Hepatocyte (in vitro differentiated cells): ENCODE results near the gene HTT. TPM values are rescaled to one million over a fixed set of nuclear protein-coding genes. Genes with fewer than 3 reads are reported as not detected.

Experiments used
- DNase-seq: peaks from one replicate; pipeline ENCODE4 v3.0.0-alpha.2; 2016; ENCODE audit warnings: low spot score
- H2AFZ ChIP-seq: fragments of 200-600 bp; sonication (generic); 2 replicates; pipeline ENCODE4 v1.6.0; 2016; ENCODE audit warnings: antibody characterized with exemption, mild to moderate bottlenecking
- H3K27ac ChIP-seq: fragments of 200-600 bp; sonication (generic); 2 replicates; pipeline ENCODE4 v1.5.1; 2016; ENCODE audit warnings: mild to moderate bottlenecking
- H3K27me3 ChIP-seq: fragments of 200-600 bp; sonication (generic); 2 replicates; pipeline ENCODE4 v1.6.1; 2016
- H3K36me3 ChIP-seq: fragments of 200-600 bp; sonication (generic); replicated peaks from 2 replicates; pipeline ENCODE4 v1.5.1; 2016; ENCODE audit warnings: low read depth; ENCODE audit not compliant: insufficient read depth
- H3K4me1 ChIP-seq: fragments of 200-600 bp; sonication (generic); 2 replicates; pipeline ENCODE4 v1.5.1; 2016; ENCODE audit warnings: mild to moderate bottlenecking, moderate library complexity; ENCODE audit not compliant: insufficient read depth
- H3K4me2 ChIP-seq: fragments of 200-600 bp; sonication (generic); 2 replicates; pipeline ENCODE4 v1.6.0; 2016
- H3K4me3 ChIP-seq: fragments of 200-600 bp; sonication (generic); 2 replicates; pipeline ENCODE4 v1.5.1; 2016; ENCODE audit warnings: mild to moderate bottlenecking
- H3K79me2 ChIP-seq: fragments of 200-600 bp; sonication (generic); 2 replicates; pipeline ENCODE4 v1.6.0; 2017; ENCODE audit warnings: mild to moderate bottlenecking
- H3K9me2 ChIP-seq: fragments of 200-600 bp; sonication (generic); replicated peaks from 2 replicates; pipeline ENCODE4 v1.6.0; 2017; ENCODE audit warnings: mild to moderate bottlenecking; ENCODE audit not compliant: insufficient read depth
- H3K9me3 ChIP-seq: fragments of 200-600 bp; sonication (generic); 2 replicates; pipeline ENCODE4 v1.5.1; 2016; ENCODE audit warnings: low read depth, mild to moderate bottlenecking
- H4K20me1 ChIP-seq: fragments of 200-600 bp; sonication (generic); 2 replicates; pipeline ENCODE4 v1.6.0; 2016; ENCODE audit warnings: mild to moderate bottlenecking; ENCODE audit not compliant: insufficient read depth, poor library complexity, severe bottlenecking
- EZH2 ChIP-seq: fragments of 200-600 bp; sonication (generic); IDR thresholded peaks from 2 replicates; pipeline ENCODE4 v1.6.1; 2016; ENCODE audit warnings: antibody characterized with exemption, mild to moderate bottlenecking, borderline replicate concordance
- EZH2phosphoT487 ChIP-seq: fragments of 200-600 bp; sonication (generic); IDR thresholded peaks from one replicate; pipeline ENCODE4 v1.6.1; 2018; ENCODE audit warnings: antibody characterized with exemption, mild to moderate bottlenecking, low read depth, moderate library complexity; ENCODE audit not compliant: unreplicated experiment, severe bottlenecking
- WGBS: methylation state at CpG from one replicate; pipeline ENCODE4 v1.1.6; 2016; ENCODE audit warnings: low lambda C conversion rate; ENCODE audit errors: missing lambda C conversion rate; 5-methylcytosine and 5-hydroxymethylcytosine counted together
- polyA plus RNA-seq: library from polyadenylated mRNA; unstranded; fragments of >200 nt; fragmentation: Nextera tagmentation; extraction: Ambion mirVana; gene quantifications from 2 replicates; pipeline ENCODE4 v1.2.1, GENCODE V29; 2016
- total RNA-seq: library from RNA; depleted of rRNA; stranded (reverse); fragments of >200 nt; gene quantifications from 2 replicates; pipeline ENCODE4 v1.2.3, GENCODE V29; 2014
- TF ChIP-seq, protein P1 (sequence below): fragments of 200-600 bp; sonication (generic); IDR thresholded peaks from 2 replicates; pipeline ENCODE4 v1.5.1; 2016; ENCODE audit warnings: antibody characterized with exemption, mild to moderate bottlenecking; ENCODE audit not compliant: poor library complexity

The HTT gene
- total and polyA plus RNA-seq, 2 experiments from 2014 or later = 12.4 to 33.9 TPM

- Histone ChIP-seq H3K9me3 (no peaks in the 10 kb centered on the region), H4K20me1 (no peaks in the 10 kb centered on the region), H3K27ac (no peak overlapping the region), H3K27me3 (no peaks in the 10 kb centered on the region), H3K79me2 (no peaks in the 10 kb centered on the region), H3K4me3 (no peak overlapping the region), H3K4me2 (no peak overlapping the region), H3K36me3 (peaks cover 3% of the 10 kb centered on the region), H3K9me2 (no peaks in the 10 kb centered on the region), H3K4me1 (peaks cover 5% of the 10 kb centered on the region), H2AFZ (no peak overlapping the region)
- DNase-seq = no peak
- no peak for TF ChIP-seq EZH2phosphoT487
- TF ChIP-seq EZH2 = no peak
- TF ChIP-seq, protein P1, sequence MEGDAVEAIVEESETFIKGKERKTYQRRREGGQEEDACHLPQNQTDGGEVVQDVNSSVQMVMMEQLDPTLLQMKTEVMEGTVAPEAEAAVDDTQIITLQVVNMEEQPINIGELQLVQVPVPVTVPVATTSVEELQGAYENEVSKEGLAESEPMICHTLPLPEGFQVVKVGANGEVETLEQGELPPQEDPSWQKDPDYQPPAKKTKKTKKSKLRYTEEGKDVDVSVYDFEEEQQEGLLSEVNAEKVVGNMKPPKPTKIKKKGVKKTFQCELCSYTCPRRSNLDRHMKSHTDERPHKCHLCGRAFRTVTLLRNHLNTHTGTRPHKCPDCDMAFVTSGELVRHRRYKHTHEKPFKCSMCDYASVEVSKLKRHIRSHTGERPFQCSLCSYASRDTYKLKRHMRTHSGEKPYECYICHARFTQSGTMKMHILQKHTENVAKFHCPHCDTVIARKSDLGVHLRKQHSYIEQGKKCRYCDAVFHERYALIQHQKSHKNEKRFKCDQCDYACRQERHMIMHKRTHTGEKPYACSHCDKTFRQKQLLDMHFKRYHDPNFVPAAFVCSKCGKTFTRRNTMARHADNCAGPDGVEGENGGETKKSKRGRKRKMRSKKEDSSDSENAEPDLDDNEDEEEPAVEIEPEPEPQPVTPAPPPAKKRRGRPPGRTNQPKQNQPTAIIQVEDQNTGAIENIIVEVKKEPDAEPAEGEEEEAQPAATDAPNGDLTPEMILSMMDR = no peak
These were observed 102.9 kb downstream of the HTT start for GRCh38 chr4:3177426-3177825.

DNA sequence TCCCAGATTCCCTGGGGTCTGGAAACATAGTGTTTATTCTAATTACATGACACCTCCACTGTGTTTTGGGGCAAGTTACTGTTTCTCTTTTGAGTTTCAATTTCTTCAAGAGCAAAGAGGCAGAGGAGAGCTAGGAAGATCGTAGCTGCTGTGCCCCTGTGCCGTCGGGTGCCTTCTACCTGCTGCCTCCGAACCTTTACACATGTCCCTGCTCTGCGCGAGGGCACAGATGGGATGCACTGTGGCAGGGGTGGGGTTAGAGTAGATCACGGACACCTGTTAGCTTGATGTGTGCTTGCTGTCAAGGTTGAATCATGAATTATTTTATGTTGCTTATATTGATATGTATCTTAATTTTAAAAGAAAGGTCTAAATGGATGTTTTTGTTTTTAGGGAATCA, 103.4 kb downstream of the HTT start:
- WGBS = 100% methylated on average over 7 of the region's 7 CpGs
- H3K79me2 ChIP-seq = no peaks in the 10 kb centered on the region
- no peaks in the 10 kb centered on the region for H3K27me3 ChIP-seq
- no peaks in the 10 kb centered on the region for H3K9me3 ChIP-seq
- H3K4me2 ChIP-seq = no peak overlapping the region
- TF ChIP-seq, protein P1 = no peak
- TF ChIP-seq EZH2 = no peak
- no peak for TF ChIP-seq EZH2phosphoT487
- H3K36me3 ChIP-seq = peaks cover 3% of the 10 kb centered on the region
- no peak overlapping the region for H2AFZ ChIP-seq
- H3K4me1 ChIP-seq = peaks cover 5% of the 10 kb centered on the region
- no peak overlapping the region for H3K4me3 ChIP-seq
- DNase-seq = no peak
- no peaks in the 10 kb centered on the region for H4K20me1 ChIP-seq
- H3K9me2 ChIP-seq = no peaks in the 10 kb centered on the region
- H3K27ac ChIP-seq = no peak overlapping the region

DNA sequence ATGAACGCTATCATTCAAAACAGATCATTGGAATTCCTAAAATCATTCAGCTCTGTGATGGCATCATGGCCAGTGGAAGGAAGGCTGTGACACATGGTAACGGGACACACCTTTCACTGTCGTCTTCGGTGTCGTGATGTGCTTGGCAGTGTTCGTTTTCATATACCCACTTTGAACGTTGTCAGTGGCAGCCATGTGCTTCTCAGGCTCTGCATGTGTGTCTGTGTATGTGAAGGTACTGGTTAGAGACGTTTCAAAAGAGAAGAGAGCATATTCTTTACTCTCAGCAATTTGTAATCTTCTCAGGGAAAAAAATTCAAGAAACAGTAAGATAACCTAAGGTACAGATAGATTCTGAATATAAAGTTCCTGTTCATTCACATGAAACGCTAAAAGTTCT, 103.9 kb downstream of the HTT start:
- no peaks in the 10 kb centered on the region for H4K20me1 ChIP-seq
- no peak overlapping the region for H3K4me2 ChIP-seq
- H3K4me3 ChIP-seq = no peak overlapping the region
- no peak for DNase-seq
- H3K27me3 ChIP-seq = no peaks in the 10 kb centered on the region
- H3K4me1 ChIP-seq = peaks cover 5% of the 10 kb centered on the region
- H3K79me2 ChIP-seq = no peaks in the 10 kb centered on the region
- no peak overlapping the region for H2AFZ ChIP-seq
- H3K27ac ChIP-seq = no peak overlapping the region
- peaks cover 3% of the 10 kb centered on the region for H3K36me3 ChIP-seq
- H3K9me3 ChIP-seq = no peaks in the 10 kb centered on the region
- TF ChIP-seq EZH2 = no peak
- TF ChIP-seq, protein P1 = no peak
- 93% methylated on average over 9 of the region's 9 CpGs for WGBS
- no peaks in the 10 kb centered on the region for H3K9me2 ChIP-seq

DNA sequence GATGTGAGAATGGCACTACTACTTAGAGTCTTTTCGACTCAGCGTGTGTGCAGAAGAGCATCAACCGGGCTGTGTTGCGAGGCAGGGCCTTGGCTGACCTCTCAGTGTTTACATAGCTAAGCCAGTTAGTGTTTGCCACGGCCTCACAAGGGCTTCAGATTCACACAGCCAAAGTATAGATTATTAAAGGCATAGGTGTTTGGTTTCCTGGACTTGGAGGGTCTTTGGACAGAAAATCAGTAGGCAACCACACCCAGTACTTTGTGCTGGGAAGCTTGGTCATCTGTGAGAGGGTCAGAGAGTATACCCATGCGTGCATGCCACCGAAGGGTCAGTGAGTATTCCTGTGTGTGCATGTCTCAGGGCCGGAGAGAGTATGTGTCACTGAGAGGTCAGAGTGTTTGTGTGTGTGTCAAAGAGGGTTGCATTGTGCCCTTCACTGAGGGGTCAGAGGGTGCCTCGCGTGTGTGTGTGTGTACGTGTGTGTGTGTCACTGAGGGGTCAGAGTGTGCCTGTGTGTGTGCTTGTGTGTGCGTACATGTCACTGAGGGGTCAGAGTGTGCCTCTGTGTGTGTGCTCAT, 104.7 kb downstream of the HTT start:
- Histone ChIP-seq H3K36me3 (peaks cover under 1% of the 10 kb centered on the region), H3K4me2 (no peak overlapping the region)

More for the DNA sequence above, 104.7 kb downstream of the HTT start:
- TF ChIP-seq EZH2phosphoT487 (no peak), EZH2 (no peak)
- TF ChIP-seq, protein P1 = no peak
- peak; percentile 32 for DNase-seq
- Histone ChIP-seq H3K4me3 (no peak overlapping the region), H4K20me1 (no peaks in the 10 kb centered on the region), H2AFZ (no peak overlapping the region), H3K4me1 (peaks cover 5% of the 10 kb centered on the region), H3K79me2 (no peaks in the 10 kb centered on the region), H3K9me3 (no peaks in the 10 kb centered on the region), H3K9me2 (no peaks in the 10 kb centered on the region), H3K27ac (no peak overlapping the region), H3K27me3 (no peaks in the 10 kb centered on the region)
- 60% methylated on average over 12 of the region's 12 CpGs for WGBS
